ENCODE results near the gene CLEC11A.

CLEC11A gene

DNA sequence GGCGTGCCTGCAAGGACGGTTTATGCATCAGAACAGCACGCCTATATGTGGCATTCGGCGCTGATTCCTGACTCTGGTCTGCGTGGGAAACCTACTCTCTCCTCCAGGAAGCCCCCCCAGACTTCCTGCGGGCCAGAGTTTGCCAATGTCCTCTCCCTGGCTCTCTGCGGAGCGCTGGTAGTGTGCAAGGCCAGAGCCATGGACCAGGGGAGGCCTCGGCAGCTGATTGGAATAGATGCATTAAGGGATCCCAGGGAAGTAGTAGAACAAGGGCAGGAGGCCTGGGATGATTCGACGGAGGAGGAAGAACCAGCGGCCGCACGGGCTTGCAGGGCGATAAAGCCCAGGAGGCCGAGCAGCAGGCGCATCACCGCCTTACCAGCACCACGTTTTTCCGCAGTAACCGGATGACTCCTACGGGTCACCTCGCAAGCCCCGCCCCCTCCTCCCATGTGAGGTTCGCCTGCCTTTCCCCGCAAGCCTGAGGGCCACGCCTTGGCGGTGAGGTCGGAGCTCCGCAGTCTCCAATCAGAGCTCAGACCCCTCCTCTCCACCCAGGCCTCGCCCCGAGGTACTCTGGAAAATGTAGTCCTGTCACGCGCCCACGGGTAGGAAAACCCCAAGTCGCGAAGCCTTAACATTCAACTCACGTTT, 5.0 kb downstream of the CLEC11A start:
- peaks cover 20% of the 10 kb centered on the region for H3K4me1 ChIP-seq (ENCODE audit: control insufficient read depth, low read length)
- no peaks in the 10 kb centered on the region for H3F3A ChIP-seq (ENCODE audit: control insufficient read depth, insufficient read depth)
- H3K4me3 ChIP-seq (ENCODE audit: low read length), result no peak overlapping the region
- H3K9me3 ChIP-seq (ENCODE audit: control insufficient read depth, insufficient read depth, low read length), result no peaks in the 10 kb centered on the region
- H3K79me2 ChIP-seq (ENCODE audit: control insufficient read depth, low read length), result no peaks in the 10 kb centered on the region
- H3K9me2 ChIP-seq (replicated peaks; ENCODE audit: control insufficient read depth, low read length), result no peaks in the 10 kb centered on the region
- TF ChIP-seq, protein P1, sequence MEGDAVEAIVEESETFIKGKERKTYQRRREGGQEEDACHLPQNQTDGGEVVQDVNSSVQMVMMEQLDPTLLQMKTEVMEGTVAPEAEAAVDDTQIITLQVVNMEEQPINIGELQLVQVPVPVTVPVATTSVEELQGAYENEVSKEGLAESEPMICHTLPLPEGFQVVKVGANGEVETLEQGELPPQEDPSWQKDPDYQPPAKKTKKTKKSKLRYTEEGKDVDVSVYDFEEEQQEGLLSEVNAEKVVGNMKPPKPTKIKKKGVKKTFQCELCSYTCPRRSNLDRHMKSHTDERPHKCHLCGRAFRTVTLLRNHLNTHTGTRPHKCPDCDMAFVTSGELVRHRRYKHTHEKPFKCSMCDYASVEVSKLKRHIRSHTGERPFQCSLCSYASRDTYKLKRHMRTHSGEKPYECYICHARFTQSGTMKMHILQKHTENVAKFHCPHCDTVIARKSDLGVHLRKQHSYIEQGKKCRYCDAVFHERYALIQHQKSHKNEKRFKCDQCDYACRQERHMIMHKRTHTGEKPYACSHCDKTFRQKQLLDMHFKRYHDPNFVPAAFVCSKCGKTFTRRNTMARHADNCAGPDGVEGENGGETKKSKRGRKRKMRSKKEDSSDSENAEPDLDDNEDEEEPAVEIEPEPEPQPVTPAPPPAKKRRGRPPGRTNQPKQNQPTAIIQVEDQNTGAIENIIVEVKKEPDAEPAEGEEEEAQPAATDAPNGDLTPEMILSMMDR (IDR thresholded peaks at IDR 0.05; ENCODE audit: low read depth, low read length, poor library complexity, severe bottlenecking), result no peak
- TF ChIP-seq EZH2phosphoT487 (IDR thresholded peaks at IDR 0.05; ENCODE audit: borderline replicate concordance, low read length), result no peak
- H3K36me3 ChIP-seq (ENCODE audit: control insufficient read depth, low read length), result no peaks in the 10 kb centered on the region
- H3K4me2 ChIP-seq (ENCODE audit: low read length), result no peak overlapping the region
- H4K20me1 ChIP-seq (ENCODE audit: control insufficient read depth, insufficient read depth, low read depth, low read length), result no peaks in the 10 kb centered on the region
- H3K27ac ChIP-seq (ENCODE audit: low read depth, low read length), result no peak overlapping the region
- no peaks in the 10 kb centered on the region; the same call in 1 of the 2 replicates for H3K27me3 ChIP-seq (ENCODE audit: control insufficient read depth, low read length)

DNA sequence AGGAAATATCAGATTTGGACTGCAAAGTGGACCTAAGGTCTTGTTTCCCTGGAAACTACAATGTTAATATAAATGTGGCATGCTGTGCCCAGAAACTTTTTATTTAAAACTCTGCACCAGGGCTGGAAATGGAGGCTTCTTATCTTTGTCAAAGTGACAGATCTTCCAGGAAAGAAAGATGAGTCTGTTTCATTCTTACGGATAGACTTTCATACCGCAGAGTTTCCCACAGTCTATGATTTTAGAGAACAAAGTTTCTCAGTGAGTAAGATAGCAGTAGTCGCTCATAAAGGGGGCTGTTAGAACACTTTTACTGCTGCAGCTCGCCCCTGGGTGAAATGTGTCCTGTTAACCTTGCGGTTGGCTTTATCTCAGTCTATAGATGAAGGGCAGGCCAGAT, 6.7 kb downstream of the CLEC11A start:
- H3K79me2 ChIP-seq (ENCODE audit: control insufficient read depth, low read length), result no peaks in the 10 kb centered on the region
- H3F3A ChIP-seq (ENCODE audit: control insufficient read depth, insufficient read depth), result no peaks in the 10 kb centered on the region
- no peaks in the 10 kb centered on the region for H3K36me3 ChIP-seq (ENCODE audit: control insufficient read depth, low read length)
- H3K27me3 ChIP-seq (ENCODE audit: control insufficient read depth, low read length), result no peaks in the 10 kb centered on the region
- H3K9me2 ChIP-seq (replicated peaks; ENCODE audit: control insufficient read depth, low read length), result no peaks in the 10 kb centered on the region
- H3K27ac ChIP-seq (ENCODE audit: low read depth, low read length), result no peak overlapping the region
- no peaks in the 10 kb centered on the region for H4K20me1 ChIP-seq (ENCODE audit: control insufficient read depth, insufficient read depth, low read depth, low read length)
- H3K9me3 ChIP-seq (ENCODE audit: control insufficient read depth, insufficient read depth, low read length), result no peaks in the 10 kb centered on the region
- no peak for TF ChIP-seq EZH2phosphoT487 (IDR thresholded peaks at IDR 0.05; ENCODE audit: borderline replicate concordance, low read length)
- H3K4me2 ChIP-seq (ENCODE audit: low read length), result no peak overlapping the region
- H3K4me3 ChIP-seq (ENCODE audit: low read length), result no peak overlapping the region
- peaks cover 8% of the 10 kb centered on the region for H3K4me1 ChIP-seq (ENCODE audit: control insufficient read depth, low read length)

- no peaks in the 10 kb centered on the region for H4K20me1 ChIP-seq (ENCODE audit: control insufficient read depth, insufficient read depth, low read depth, low read length)
- H3K36me3 ChIP-seq (ENCODE audit: control insufficient read depth, low read length), result no peaks in the 10 kb centered on the region
- H3K4me1 ChIP-seq (ENCODE audit: control insufficient read depth, low read length), result no peaks in the 10 kb centered on the region
- H3K27ac ChIP-seq (ENCODE audit: low read depth, low read length), result no peak overlapping the region
- no peak overlapping the region for H3K4me2 ChIP-seq (ENCODE audit: low read length)
- H3K9me3 ChIP-seq (ENCODE audit: control insufficient read depth, insufficient read depth, low read length), result no peaks in the 10 kb centered on the region
- no peaks in the 10 kb centered on the region for H3K79me2 ChIP-seq (ENCODE audit: control insufficient read depth, low read length)
- TF ChIP-seq EZH2phosphoT487 (IDR thresholded peaks at IDR 0.05; ENCODE audit: borderline replicate concordance, low read length), result no peak
- TF ChIP-seq, protein P1 (IDR thresholded peaks at IDR 0.05; ENCODE audit: low read depth, low read length, poor library complexity, severe bottlenecking), result no peak
- H3F3A ChIP-seq (ENCODE audit: control insufficient read depth, insufficient read depth), result no peaks in the 10 kb centered on the region
- H3K27me3 ChIP-seq (ENCODE audit: control insufficient read depth, low read length), result 0 out of 2 replicates have a peak, but pooled peaks cover 5% of the 10 kb centered on the region
- no peak overlapping the region for H3K4me3 ChIP-seq (ENCODE audit: low read length)
- no peaks in the 10 kb centered on the region for H3K9me2 ChIP-seq (replicated peaks; ENCODE audit: control insufficient read depth, low read length)
These were observed 12.7 kb downstream of the CLEC11A start for GRCh38 chr19:50735869-50736268.

- 0 out of 2 replicates have a peak, but pooled peaks cover 5% of the 10 kb centered on the region for H3K27me3 ChIP-seq (ENCODE audit: control insufficient read depth, low read length)
- no peak for TF ChIP-seq EZH2phosphoT487 (IDR thresholded peaks at IDR 0.05; ENCODE audit: borderline replicate concordance, low read length)
- TF ChIP-seq, protein P1 (IDR thresholded peaks at IDR 0.05; ENCODE audit: low read depth, low read length, poor library complexity, severe bottlenecking), result no peak
- H3K36me3 ChIP-seq (ENCODE audit: control insufficient read depth, low read length), result no peaks in the 10 kb centered on the region
- no peaks in the 10 kb centered on the region for H3F3A ChIP-seq (ENCODE audit: control insufficient read depth, insufficient read depth)
- H3K4me1 ChIP-seq (ENCODE audit: control insufficient read depth, low read length), result no peaks in the 10 kb centered on the region
- no peaks in the 10 kb centered on the region for H3K79me2 ChIP-seq (ENCODE audit: control insufficient read depth, low read length)
- no peak overlapping the region for H3K4me2 ChIP-seq (ENCODE audit: low read length)
- no peak overlapping the region for H3K27ac ChIP-seq (ENCODE audit: low read depth, low read length)
- no peaks in the 10 kb centered on the region for H3K9me2 ChIP-seq (replicated peaks; ENCODE audit: control insufficient read depth, low read length)
- H3K4me3 ChIP-seq (ENCODE audit: low read length), result no peak overlapping the region
- H3K9me3 ChIP-seq (ENCODE audit: control insufficient read depth, insufficient read depth, low read length), result no peaks in the 10 kb centered on the region
- H4K20me1 ChIP-seq (ENCODE audit: control insufficient read depth, insufficient read depth, low read depth, low read length), result no peaks in the 10 kb centered on the region
These were observed 13.2 kb downstream of the CLEC11A start for GRCh38 chr19:50736338-50736737.
